UCSD-AML1 (cell line): ENCODE data around the gene LILRB3.

Source experiments
- DNase-seq: peaks from one replicate; lab custom pipeline; 2025; ENCODE audit not compliant: unreplicated experiment; lab: John Stamatoyannopoulos, UW

LILRB3 gene

GRCh38 chr19:54169149-54169740 is 53.6 kb downstream of the LILRB3 start:
- DNase-seq, result no peak

- DNase-seq, result peak; percentile 91
Measured at GRCh38 chr19:54168174-54168917, 54.5 kb downstream of the LILRB3 start.
